H1 (cell line): ENCODE results near the gene TRAF5. TPM values are rescaled to one million over a fixed set of nuclear protein-coding genes. Genes with fewer than 3 reads are reported as not detected.

Experiments used
- CTCF ChIA-PET: fragments of 300-600 bp; sonication (Branson Sonifier 250); formaldehyde crosslinking; loops from one replicate; lab custom pipeline; 2021; ENCODE audit not compliant: partially characterized antibody; lab: Charles Lee
- POLR2A ChIA-PET: fragments of 300-600 bp; sonication (Branson Sonifier 250); formaldehyde crosslinking; loops from one replicate; lab custom pipeline; 2021; ENCODE audit warnings: inconsistent platforms; ENCODE audit not compliant: partially characterized antibody; lab: Charles Lee
- DNase-seq, 2 experiments: peaks; one replicate each; pipeline versions ENCODE4 v3.0.0 to v3.0.0-alpha.2; 2010 to 2022; ENCODE audit warnings: low spot score in 2 of 2, low read depth in 1 of 2, mixed read lengths in 1 of 2
- FAIRE-seq: peaks from 2 replicates; lab custom pipeline; 2011; peaks lifted over from hg19 to GRCh38; lab: Jason Lieb, UNC
- H2AFZ ChIP-seq: 2 replicates; pipeline ENCODE4 v1.8.1; 2012; ENCODE audit warnings: low read length, inconsistent platforms
- H2AK5ac ChIP-seq: 2 replicates; pipeline ENCODE4 v1.6.1; 2013; ENCODE audit warnings: low read depth, low read length
- H2BK120ac ChIP-seq: replicated peaks from 2 replicates; pipeline ENCODE3; 2013; ENCODE audit warnings: low read depth, low read length, inconsistent platforms
- H2BK12ac ChIP-seq: 2 replicates; pipeline ENCODE4 v1.6.1; 2013; ENCODE audit warnings: low read depth, low read length
- H2BK15ac ChIP-seq: 2 replicates; pipeline ENCODE4 v1.6.1; 2013; ENCODE audit warnings: low read length
- H2BK20ac ChIP-seq: 2 replicates; pipeline ENCODE4 v1.6.1; 2013; ENCODE audit warnings: low read length
- H2BK5ac ChIP-seq: 2 replicates; pipeline ENCODE4 v1.6.1; 2013; ENCODE audit warnings: low read depth, low read length
- H3K14ac ChIP-seq: 2 replicates; pipeline ENCODE4 v1.6.1; 2013; ENCODE audit warnings: inconsistent platforms; ENCODE audit not compliant: insufficient read length
- H3K18ac ChIP-seq: 2 replicates; pipeline ENCODE4 v1.6.1; 2013; ENCODE audit warnings: low read length; ENCODE audit errors: extremely low read depth
- H3K23ac ChIP-seq: 2 replicates; pipeline ENCODE4 v1.6.1; 2013; ENCODE audit warnings: inconsistent platforms; ENCODE audit not compliant: insufficient read length
- H3K23me2 ChIP-seq: 2 replicates; pipeline ENCODE4 v1.6.1; 2013; ENCODE audit warnings: low read depth, low read length
- H3K27ac ChIP-seq: 2 replicates; pipeline ENCODE4 v1.6.1; 2011; ENCODE audit warnings: low read depth, low read length, inconsistent platforms
- H3K27me3 ChIP-seq, 4 experiments: replicated peaks in 1 of 4; 1 replicate in 1 of 4; 2 replicates in 3 of 4; pipeline versions ENCODE4 v1.6.1 to v1.8.1; 2011 to 2013; ENCODE audit warnings: low read length in 3 of 4, mild to moderate bottlenecking in 3 of 4, inconsistent platforms in 2 of 4, mixed read lengths in 2 of 4, moderate library complexity in 1 of 4; ENCODE audit not compliant: control insufficient read depth in 3 of 4, insufficient read depth in 3 of 4; ENCODE audit errors: extremely low read depth in 1 of 4
- H3K36me3 ChIP-seq, 4 experiments: 2 replicates each; pipeline versions ENCODE4 v1.6.1 to v1.8.1; 2011 to 2013; ENCODE audit warnings: mild to moderate bottlenecking in 4 of 4, low read length in 3 of 4, moderate library complexity in 2 of 4, control low read depth in 1 of 4, inconsistent platforms in 1 of 4; ENCODE audit not compliant: insufficient read depth in 4 of 4, control insufficient read depth in 2 of 4
- H3K4ac ChIP-seq: replicated peaks from 2 replicates; pipeline ENCODE3; 2013; ENCODE audit warnings: low read length, low read depth, mixed read lengths, inconsistent platforms; ENCODE audit not compliant: insufficient read length
- H3K4me1 ChIP-seq, 4 experiments: replicated peaks in 1 of 4; 1 replicate in 1 of 4; 2 replicates in 3 of 4; pipeline versions ENCODE4 v1.6.1 to v1.8.1; 2011 to 2013; ENCODE audit warnings: low read length in 3 of 4, inconsistent platforms in 2 of 4, mixed read lengths in 1 of 4; ENCODE audit not compliant: insufficient read depth in 4 of 4, control insufficient read depth in 3 of 4
- H3K4me2 ChIP-seq, 2 experiments: 2 replicates each; pipeline versions ENCODE4 v1.6.1 to v1.8.1; 2011 to 2013; ENCODE audit warnings: low read depth in 2 of 2, low read length in 2 of 2, control low read depth in 1 of 2, inconsistent platforms in 1 of 2, mild to moderate bottlenecking in 1 of 2; ENCODE audit not compliant: insufficient read depth in 1 of 2
- H3K4me3 ChIP-seq, 4 experiments: fragments of 200-600, 300-600 bp in 1 of 4; sonication (generic), shearing (Covaris generic), sonication (Bioruptor Twin) in 1 of 4; 2 replicates each; pipeline versions ENCODE4 v1.5.1 to v1.8.1; 2011 to 2016; ENCODE audit warnings: low read length in 4 of 4, low read depth in 3 of 4, control low read depth in 2 of 4, inconsistent platforms in 2 of 4, mild to moderate bottlenecking in 2 of 4, mixed read lengths in 1 of 4, moderate library complexity in 1 of 4; ENCODE audit not compliant: insufficient read depth in 2 of 4; ENCODE audit errors: extremely low read depth in 1 of 4
- H3K56ac ChIP-seq: replicated peaks from 2 replicates; pipeline ENCODE3; 2013; ENCODE audit warnings: low read depth, mild to moderate bottlenecking, mixed read lengths, low read length, inconsistent platforms; ENCODE audit not compliant: insufficient read length
- H3K79me1 ChIP-seq: 2 replicates; pipeline ENCODE4 v1.6.1; 2013; ENCODE audit warnings: low read depth, low read length, control low read depth
- H3K79me2 ChIP-seq, 2 experiments: 2 replicates each; pipeline versions ENCODE4 v1.6.1 to v1.8.1; 2012 to 2013; ENCODE audit warnings: low read length in 2 of 2, mild to moderate bottlenecking in 2 of 2, inconsistent platforms in 1 of 2; ENCODE audit not compliant: insufficient read depth in 2 of 2, control insufficient read depth in 1 of 2
- H3K9ac ChIP-seq, 4 experiments: replicated peaks in 1 of 4; 1 replicate in 1 of 4; 2 replicates in 3 of 4; pipeline versions ENCODE4 v1.6.1 to v1.8.1; 2011 to 2013; ENCODE audit warnings: low read depth in 3 of 4, low read length in 3 of 4, control low read depth in 2 of 4, mild to moderate bottlenecking in 2 of 4, moderate library complexity in 2 of 4, inconsistent platforms in 1 of 4; ENCODE audit errors: extremely low read depth in 1 of 4
- H3K9me3 ChIP-seq, 2 experiments: 2 replicates each; pipeline versions ENCODE4 v1.6.1 to v1.8.1; 2012 to 2013; ENCODE audit warnings: mild to moderate bottlenecking in 2 of 2, moderate library complexity in 2 of 2, control low read depth in 1 of 2, inconsistent platforms in 1 of 2, low read depth in 1 of 2, low read length in 1 of 2, mixed read lengths in 1 of 2; ENCODE audit not compliant: insufficient read depth in 2 of 2
- H4K20me1 ChIP-seq, 2 experiments: replicated peaks in 1 of 2; 2 replicates each; pipeline versions ENCODE3 to v1.8.1; 2011 to 2013; ENCODE audit warnings: inconsistent platforms in 2 of 2, low read length in 2 of 2, mild to moderate bottlenecking in 1 of 2; ENCODE audit not compliant: insufficient read depth in 2 of 2, control insufficient read depth in 1 of 2
- H4K5ac ChIP-seq: 2 replicates; pipeline ENCODE4 v1.6.1; 2013; ENCODE audit warnings: low read length, low read depth, mixed read lengths, inconsistent platforms; ENCODE audit not compliant: insufficient read length
- H4K8ac ChIP-seq: 2 replicates; pipeline ENCODE4 v1.8.0; 2013; ENCODE audit warnings: mild to moderate bottlenecking, moderate library complexity, low read length, inconsistent platforms; ENCODE audit not compliant: insufficient read depth; ENCODE audit errors: extremely low read depth
- H4K91ac ChIP-seq: replicated peaks from 2 replicates; pipeline ENCODE3; 2013; ENCODE audit warnings: low read length, mixed read lengths, inconsistent platforms; ENCODE audit not compliant: insufficient read length
- ATF2 ChIP-seq: IDR thresholded peaks from 2 replicates; pipeline ENCODE4 v1.6.1; 2012; ENCODE audit warnings: low read length, inconsistent platforms
- BRCA1 ChIP-seq: IDR thresholded peaks from 2 replicates; pipeline ENCODE4 v1.6.1; 2012; ENCODE audit warnings: low read depth, low read length, improper control_type of control experiment
- CBX5 ChIP-seq: fragments of 300-800, 300-1000 bp; sonication (generic); IDR thresholded peaks from 2 replicates; pipeline ENCODE4 v1.7.1; 2016; ENCODE audit warnings: antibody characterized with exemption, low read length, low read depth
- GABPA ChIP-seq: IDR thresholded peaks from 2 replicates; pipeline ENCODE4 v1.6.1; 2011; ENCODE audit warnings: mild to moderate bottlenecking, low read length, moderate library complexity, borderline replicate concordance; ENCODE audit not compliant: insufficient read depth
- HDAC6 ChIP-seq: IDR thresholded peaks from one replicate; pipeline ENCODE4 v1.7.1; 2012; ENCODE audit warnings: low read depth, mild to moderate bottlenecking, inconsistent platforms, low read length, moderate library complexity
- KDM1A ChIP-seq: fragments of 200-600, 300-600 bp; sonication (generic); IDR thresholded peaks from 2 replicates; pipeline ENCODE4 v1.7.1; 2016; ENCODE audit warnings: mild to moderate bottlenecking, low read length, borderline replicate concordance
- MAX ChIP-seq: IDR thresholded peaks from 2 replicates; pipeline ENCODE4 v1.6.1; 2012; ENCODE audit warnings: inconsistent platforms
- POLR2AphosphoS5 ChIP-seq: IDR thresholded peaks from 2 replicates; pipeline ENCODE4 v1.6.1; 2011; ENCODE audit warnings: low read depth, low read length
- SAP30 ChIP-seq: fragments of 300-600 bp; sonication (generic); IDR thresholded peaks from 2 replicates; pipeline ENCODE4 v1.7.1; 2012; ENCODE audit warnings: low read length, moderate library complexity, mild to moderate bottlenecking, inconsistent platforms; ENCODE audit not compliant: insufficient read depth, insufficient replicate concordance
- TEAD4 ChIP-seq: IDR thresholded peaks from 2 replicates; pipeline ENCODE4 v1.6.1; 2012; ENCODE audit warnings: low read depth, low read length, inconsistent platforms, mixed read lengths
- WGBS, 2 experiments: shearing (Covaris generic) in 1 of 2; methylation state at CpG; one replicate each; pipeline versions ENCODE4 v1.1.6 to v1.1.7; 2013 to 2015; ENCODE audit warnings: low lambda C conversion rate in 2 of 2, mixed read lengths in 2 of 2, inconsistent platforms in 1 of 2, low coverage in 1 of 2, missing lambda C conversion rate in 1 of 2; ENCODE audit not compliant: insufficient replicate concordance in 2 of 2, insufficient coverage in 1 of 2, insufficient read length in 1 of 2; ENCODE audit errors: extremely low coverage in 1 of 2, missing lambda C conversion rate in 1 of 2; 5-methylcytosine and 5-hydroxymethylcytosine counted together
- polyA plus RNA-seq, 7 experiments: library from polyadenylated mRNA; depleted of rRNA in 3 of 7; stranded (reverse) in 5 of 7; unstranded in 2 of 7; fragments of >200 nt in 5 of 7; fragments of 200-250 nt in 2 of 7; gene quantifications; 1 replicate in 5 of 7; 2 replicates in 1 of 7; 4 replicates in 1 of 7; pipeline versions ENCODE4 v1.2.1 to v1.2.3, GENCODE V29; 2011 to 2013; ENCODE audit warnings: missing spikeins in 2 of 7, mixed read lengths in 2 of 7
- total RNA-seq: library from RNA; stranded (reverse); fragmentation: NEBNext Ultra II Directional; extraction: Animal tissue kit (Norgen Biotek cat#: 25700); gene quantifications from 2 replicates; pipeline ENCODE4 v1.2.1, GENCODE V29; 2021

Gene TRAF5
- total and polyA plus RNA-seq, 2 of the 8 experiments (the other 6 are each of a cell fraction or from before 2014, with no cell fraction given): 13.0 to 17.1 TPM

- Histone ChIP-seq H3K4ac (no peak overlapping the region), H3K27me3 (peaks cover 0 to 7% (median 4%) of the 10 kb centered on the region in 4 experiments; a peak in 5 of 7 replicates), H3K9me3 (no peaks in the 10 kb centered on the region), H2AK5ac (no peak overlapping the region), H3K18ac (0 out of 2 replicates have a peak overlapping the region, but pooled peaks have one; percentile 24), H3K79me2 (peaks cover 0 to 69% of the 10 kb centered on the region in 2 experiments; a peak in 2 of 4 replicates), H4K5ac (no peak overlapping the region), H3K9ac (no peak overlapping the region), H2BK15ac (0 out of 2 replicates have a peak overlapping the region, but pooled peaks have one; percentile 37), H3K14ac (no peak overlapping the region), H4K8ac (no peak overlapping the region), H2AFZ (no peak overlapping the region), H2BK12ac (no peak overlapping the region), H3K27ac (no peak overlapping the region), H3K23ac (no peak overlapping the region), H3K23me2 (peaks cover 5% of the 10 kb centered on the region), H3K56ac (no peak overlapping the region), H3K4me2 (no peak overlapping the region), H4K20me1 (peaks cover 0 to 4% of the 10 kb centered on the region in 2 experiments), H3K4me1 (peaks cover 11 to 28% (median 26%) of the 10 kb centered on the region in 4 experiments), H2BK5ac (no peak overlapping the region), H2BK120ac (no peak overlapping the region), H3K79me1 (peaks cover 20% of the 10 kb centered on the region), H3K36me3 (no peaks in the 10 kb centered on the region), H3K4me3 (no peak overlapping the region), H4K91ac (no peak overlapping the region), H2BK20ac (no peak overlapping the region)
- POLR2A ChIA-PET: interaction anchor here (0.8 to 1.6 kb wide), 6 partner anchors 8 to 345 kb away, joined by 3 to 5 read pairs (median 4); partner anchors contain the start of gene NEK2
- DNase-seq (peak in 1 of 2 experiments; percentile 42), FAIRE-seq (no peak)
- 97% methylated on average over 6 of the region's 8 CpGs; no CpG with 5 or more reads in 1 of the 2 experiments for WGBS, 2 experiments
- CTCF ChIA-PET: interaction anchor here (0.6 to 4.2 kb wide), 6 partner anchors 9 to 190 kb away, joined by 3 to 30 read pairs (median 3); no protein-coding TSS in a partner anchor
- TF ChIP-seq GABPA: no peak
- TF ChIP-seq CBX5: no peak
- no peak for TF ChIP-seq ATF2
- TF ChIP-seq KDM1A: no peak
- TF ChIP-seq POLR2AphosphoS5: no peak
- TF ChIP-seq HDAC6: no peak
- no peak for TF ChIP-seq SAP30
- no peak for TF ChIP-seq MAX
- no peak for TF ChIP-seq BRCA1
- TF ChIP-seq TEAD4: no peak
Measured at GRCh38 chr1:211330282-211330936, 3.8 kb downstream of the TRAF5 start.
